ENCODE data around the gene RAN.
"Not testable (repeated sequence)": the region's sequence is repeated elsewhere in the genome, so short reads cannot be mapped to it uniquely, and the experiment has no call there.

Gene RAN

GRCh38 chr12:130871286-130872178 is at the start of gene RAN:
Gene RAN, plus strand, starts transcription at chr12:130872066. Its CDS starts 528 bp downstream, at chr12:130872594.
- H3K4me3 ChIP-seq (ENCODE audit: low read depth, low read length) = peak within 1 kb of the TSS; percentile 82

- no peak overlapping the region for H3K4me3 ChIP-seq (ENCODE audit: low read depth, low read length)
Observed at GRCh38 chr12:130825771-130826150, 46.1 kb upstream of the RAN start.

GRCh38 chr12:130826151-130826801 is 45.6 kb upstream of the RAN start:
- H3K4me3 ChIP-seq (ENCODE audit: low read depth, low read length) = no peak overlapping the region

- H3K4me3 ChIP-seq (ENCODE audit: low read depth, low read length) = no peak overlapping the region
Observed at GRCh38 chr12:130827432-130827831, 44.4 kb upstream of the RAN start.

- no peak overlapping the region for H3K4me3 ChIP-seq (ENCODE audit: low read depth, low read length)
Observed at GRCh38 chr12:130828895-130829294, 43.0 kb upstream of the RAN start.

GRCh38 chr12:130829391-130830245 is 42.2 kb upstream of the RAN start:
- H3K4me3 ChIP-seq (ENCODE audit: low read depth, low read length) = no peak overlapping the region

- no peak overlapping the region for H3K4me3 ChIP-seq (ENCODE audit: low read depth, low read length)
Observed at GRCh38 chr12:130830246-130830551, 41.7 kb upstream of the RAN start.

GRCh38 chr12:130831246-130831645 is 40.6 kb upstream of the RAN start:
- no peak overlapping the region for H3K4me3 ChIP-seq (ENCODE audit: low read depth, low read length)

GRCh38 chr12:130831876-130832405 is 39.9 kb upstream of the RAN start:
- H3K4me3 ChIP-seq (ENCODE audit: low read depth, low read length) = no peak overlapping the region

- no peak overlapping the region for H3K4me3 ChIP-seq (ENCODE audit: low read depth, low read length)
Observed at GRCh38 chr12:130832561-130833209, 39.2 kb upstream of the RAN start.

- no peak overlapping the region for H3K4me3 ChIP-seq (ENCODE audit: low read depth, low read length)
Observed at GRCh38 chr12:130835011-130835410, 36.9 kb upstream of the RAN start.

- H3K4me3 ChIP-seq (ENCODE audit: low read depth, low read length) = no peak overlapping the region
Observed at GRCh38 chr12:130835436-130835835, 36.4 kb upstream of the RAN start.

- peak overlapping the region; percentile 70 for H3K4me3 ChIP-seq (ENCODE audit: low read depth, low read length)
Observed at GRCh38 chr12:130838284-130838950, 33.4 kb upstream of the RAN start.

- H3K4me3 ChIP-seq (ENCODE audit: low read depth, low read length) = peak within 1 kb of the TSS; percentile 70
Observed at GRCh38 chr12:130838951-130839769, 32.7 kb upstream of the RAN start, which contains the start of gene STX2. Gene STX2, minus strand, starts transcription at chr12:130839250. Its CDS starts 151 bp downstream, at chr12:130839099.

- no peak overlapping the region for H3K4me3 ChIP-seq (ENCODE audit: low read depth, low read length)
Observed at GRCh38 chr12:130839770-130840404, 32.0 kb upstream of the RAN start.

GRCh38 chr12:130846369-130846768 is 25.5 kb upstream of the RAN start:
- H3K4me3 ChIP-seq (ENCODE audit: low read depth, low read length) = no peak overlapping the region

GRCh38 chr12:130847112-130847511 is 24.8 kb upstream of the RAN start:
- H3K4me3 ChIP-seq (ENCODE audit: low read depth, low read length) = no peak overlapping the region

GRCh38 chr12:130848105-130848504 is 23.8 kb upstream of the RAN start:
- H3K4me3 ChIP-seq (ENCODE audit: low read depth, low read length) = not testable (repeated sequence)

All from iPS-11a (cell line).